NCI-H748 (cell line): ENCODE measurements around the gene LRTM1.
A peak's percentile ranks its signal among the peaks of the same experiment; 100 is the strongest.

Source experiments
- DNase-seq: peaks from one replicate; lab custom pipeline; 2025; ENCODE audit not compliant: unreplicated experiment; lab: John Stamatoyannopoulos, UW

LRTM1 gene

GRCh38 chr3:54897028-54897711, 30.7 kb downstream of the LRTM1 start:
- DNase-seq = no peak

- no peak for DNase-seq
These were observed 32.2 kb downstream of the LRTM1 start for GRCh38 chr3:54895613-54896012.

- DNase-seq = no peak
These were observed 35.7 kb downstream of the LRTM1 start for GRCh38 chr3:54892168-54892567.

GRCh38 chr3:54891540-54891897, 36.3 kb downstream of the LRTM1 start:
- DNase-seq = peak; percentile 9

- DNase-seq = no peak
These were observed 38.1 kb downstream of the LRTM1 start for GRCh38 chr3:54889731-54890130.

GRCh38 chr3:54888873-54889272, 39.0 kb downstream of the LRTM1 start:
- no peak for DNase-seq

GRCh38 chr3:54888162-54888561, 39.7 kb downstream of the LRTM1 start:
- no peak for DNase-seq

GRCh38 chr3:54882129-54882833, 45.6 kb downstream of the LRTM1 start:
- DNase-seq = no peak

- DNase-seq = no peak
These were observed 49.7 kb downstream of the LRTM1 start for GRCh38 chr3:54878145-54878544.

GRCh38 chr3:54877730-54878129, 50.1 kb downstream of the LRTM1 start:
- DNase-seq = no peak

- no peak for DNase-seq
These were observed 51.2 kb downstream of the LRTM1 start for GRCh38 chr3:54876694-54877093.

- no peak for DNase-seq
These were observed 52.1 kb downstream of the LRTM1 start for GRCh38 chr3:54875596-54876268.

- no peak for DNase-seq
These were observed 52.9 kb downstream of the LRTM1 start for GRCh38 chr3:54874816-54875556.

GRCh38 chr3:54873059-54874010, 54.5 kb downstream of the LRTM1 start:
- DNase-seq = no peak

- no peak for DNase-seq
These were observed 56.0 kb downstream of the LRTM1 start for GRCh38 chr3:54871867-54872266.

- DNase-seq = peak; percentile 63
These were observed 57.4 kb downstream of the LRTM1 start for GRCh38 chr3:54870423-54870822.
